NCI-H1694 (cell line): ENCODE results near the gene ACSL5.
"Not testable (repeated sequence)": the region's sequence is repeated elsewhere in the genome, so short reads cannot be mapped to it uniquely, and the experiment has no call there.

Experiments used
- DNase-seq: peaks from one replicate; lab custom pipeline; 2025; lab: John Stamatoyannopoulos, UW

Gene ACSL5

GRCh38 chr10:112374724-112375541 is 1.0 kb downstream of the ACSL5 start:
- no peak for DNase-seq

DNA sequence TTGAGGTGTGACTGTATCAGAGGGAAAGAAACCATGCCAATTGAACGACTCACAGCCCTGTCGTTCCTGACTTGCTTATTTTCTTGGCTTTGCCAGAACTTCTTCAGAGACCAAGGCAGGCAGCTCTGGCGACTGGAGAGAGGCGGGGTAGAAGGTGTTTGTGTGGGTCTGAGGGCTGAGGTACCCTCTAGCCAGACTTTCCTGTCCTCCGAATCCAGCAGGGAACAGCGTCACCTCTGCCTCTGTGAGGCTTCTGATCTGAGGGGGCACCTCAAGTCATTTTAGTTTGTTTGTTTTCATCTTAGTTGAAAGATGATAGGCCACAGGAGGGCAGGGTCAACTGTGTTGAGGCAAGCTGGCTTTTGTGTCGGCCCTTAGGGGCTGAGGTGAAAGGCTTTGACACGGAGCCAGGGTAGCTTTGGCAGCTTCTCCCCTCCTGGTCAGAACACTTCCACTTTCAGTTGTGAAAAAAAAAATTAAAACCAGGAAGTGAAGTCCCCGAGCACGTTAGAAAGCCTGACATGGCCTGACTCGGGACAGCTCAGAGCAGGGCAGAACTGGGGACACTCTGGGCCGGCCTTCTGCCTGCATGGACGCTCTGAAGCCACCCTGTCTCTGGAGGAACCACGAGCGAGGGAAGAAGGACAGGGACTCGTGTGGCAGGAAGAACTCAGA is 1.9 kb downstream of the ACSL5 start:
- no peak for DNase-seq

- DNase-seq = no peak
Measured at GRCh38 chr10:112376396-112376790, 2.5 kb downstream of the ACSL5 start.

GRCh38 chr10:112377116-112377515 is 3.2 kb downstream of the ACSL5 start:
- DNase-seq = not testable (repeated sequence)

DNA sequence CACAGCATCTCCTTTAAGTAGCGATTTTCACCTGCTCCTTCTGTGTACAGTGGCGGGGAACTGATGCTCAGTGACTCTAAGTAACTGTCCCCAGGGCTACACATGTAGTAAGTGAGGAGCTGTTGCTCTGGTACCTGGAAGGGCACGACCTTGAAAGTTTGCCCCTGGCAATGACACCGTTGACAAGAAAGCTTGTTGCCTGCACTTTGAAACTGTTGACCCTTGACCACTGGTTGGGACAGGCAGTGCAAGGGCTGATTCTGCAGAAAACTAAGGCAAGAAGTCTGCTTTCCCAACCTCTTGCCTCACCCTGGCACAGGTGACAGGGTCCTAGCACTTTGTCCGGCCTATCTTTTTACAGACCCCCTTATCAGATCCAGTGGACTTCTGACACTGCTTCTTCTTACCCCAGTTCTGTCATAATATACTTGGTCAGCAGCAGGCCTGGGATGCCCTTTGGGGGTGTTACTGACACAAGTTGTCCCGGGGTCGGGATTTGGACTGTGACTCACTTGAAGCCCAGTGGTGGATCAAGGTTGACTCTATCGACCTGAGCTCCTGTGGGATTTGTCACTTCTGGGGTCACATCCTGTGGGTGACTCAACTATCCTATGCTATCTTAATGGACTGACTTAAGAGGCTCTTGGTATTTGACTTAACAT is 5.8 kb downstream of the ACSL5 start:
- DNase-seq = no peak

DNA sequence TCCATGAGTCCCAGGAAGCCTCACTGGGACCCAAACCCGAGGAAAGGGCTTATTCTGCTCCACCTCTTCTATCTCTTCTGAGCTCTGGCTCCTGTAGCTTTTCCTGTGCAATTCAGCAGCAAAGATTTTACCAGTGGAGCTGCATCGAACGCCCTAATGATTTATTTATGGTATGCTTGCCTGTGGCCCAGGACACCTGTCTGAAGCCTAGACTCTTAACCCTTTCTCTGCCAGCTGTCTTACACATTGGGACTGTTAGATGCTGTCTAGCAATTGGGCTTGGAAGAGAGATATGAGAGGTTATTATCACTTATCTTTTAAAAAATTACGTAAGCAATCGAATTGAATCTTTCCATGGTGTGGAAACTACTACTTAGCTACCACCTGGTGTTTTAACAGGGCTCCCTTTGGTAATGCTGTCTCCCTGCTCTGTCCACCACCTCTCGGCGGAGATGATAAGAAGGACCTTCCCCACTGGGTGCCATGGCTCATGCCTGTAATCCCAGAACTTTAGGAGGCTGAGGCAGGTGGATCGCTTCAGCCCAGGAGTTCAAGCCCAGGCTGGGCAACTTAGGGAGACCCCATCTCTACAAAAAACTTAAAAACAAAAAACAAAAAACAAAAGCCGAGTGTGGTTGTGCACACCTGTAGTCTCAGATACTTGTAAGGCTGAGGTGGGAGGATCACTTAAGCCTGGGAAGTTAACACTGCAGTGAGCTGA is 8.8 kb downstream of the ACSL5 start:
- DNase-seq = no peak

- DNase-seq = no peak
Measured at GRCh38 chr10:112383325-112383724, 9.4 kb downstream of the ACSL5 start.

DNA sequence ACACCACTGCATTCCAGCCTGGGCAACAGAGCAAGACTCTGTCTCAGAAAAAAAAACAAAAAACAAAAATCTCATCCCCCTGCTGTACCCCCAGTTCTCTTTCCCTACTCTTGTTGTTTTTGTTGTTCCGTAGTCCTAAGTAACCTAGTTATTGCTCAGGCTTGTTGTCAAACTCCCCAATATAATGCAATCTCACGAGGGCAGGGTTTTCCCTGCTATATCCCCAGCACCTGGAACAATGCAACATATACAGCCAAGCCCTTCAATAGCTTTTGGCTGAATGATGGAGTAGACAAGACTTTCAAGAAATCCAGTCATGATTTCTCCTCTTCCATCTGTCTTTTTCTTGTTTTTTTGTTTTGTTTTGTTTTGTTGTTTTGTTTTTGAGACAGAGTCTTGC is 10.2 kb downstream of the ACSL5 start:
- DNase-seq = no peak

DNA sequence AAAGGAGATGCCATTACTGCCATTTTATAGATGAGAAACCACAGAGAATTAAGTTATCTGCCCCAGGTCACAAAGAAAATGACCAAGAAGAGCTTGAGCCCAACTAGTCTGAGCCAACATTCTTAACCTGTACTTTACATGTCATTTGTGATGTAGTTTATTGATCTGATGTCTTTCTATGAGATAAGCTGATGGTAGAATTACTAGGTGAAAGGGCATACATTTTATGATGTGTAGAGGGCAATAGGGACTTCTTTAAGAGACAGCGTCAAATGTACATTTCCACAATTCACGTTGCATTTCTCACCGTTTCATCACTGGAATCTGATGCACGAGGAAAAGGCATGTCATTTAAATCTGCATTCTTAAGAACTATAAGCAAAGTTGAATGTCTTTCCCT is 11.3 kb downstream of the ACSL5 start:
- DNase-seq = no peak

DNA sequence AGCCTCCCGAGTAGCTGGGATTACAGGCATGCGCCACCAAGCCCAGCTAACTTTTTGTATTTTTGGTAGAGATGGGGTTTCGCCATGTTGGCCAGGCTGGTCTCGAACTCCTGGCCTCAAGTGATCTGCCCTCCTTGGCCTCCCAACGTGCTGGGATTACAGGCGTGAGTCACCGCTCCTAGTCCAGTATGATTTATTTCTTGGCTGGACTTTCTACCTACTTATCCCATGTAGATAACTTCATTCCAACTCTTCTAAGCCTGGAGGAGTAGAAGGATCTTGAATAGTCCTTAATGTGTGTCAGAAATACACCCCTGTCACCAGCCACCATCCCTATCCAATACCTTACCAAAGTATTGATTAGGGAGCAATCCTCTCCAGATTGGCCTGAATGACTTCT is 14.1 kb downstream of the ACSL5 start:
- DNase-seq = not testable (repeated sequence)

DNA sequence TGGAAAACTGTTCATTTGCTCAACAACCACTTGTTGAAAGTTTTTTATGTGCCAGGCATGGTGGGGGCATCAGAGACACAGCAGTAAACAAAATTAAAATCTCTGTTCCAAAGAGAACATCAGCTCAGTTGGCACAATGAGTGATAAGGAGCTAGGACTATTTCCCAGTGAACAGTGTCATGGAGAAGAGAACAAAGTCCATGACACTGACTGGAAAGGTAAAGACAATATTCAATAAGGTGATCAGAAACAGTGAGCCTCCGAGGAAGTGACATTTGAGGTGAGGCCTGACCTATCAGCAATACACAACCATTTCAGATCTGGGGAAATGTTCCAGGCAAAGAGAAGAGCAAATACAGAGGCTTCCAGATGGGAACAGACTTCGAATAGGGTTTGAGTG is 14.6 kb downstream of the ACSL5 start:
- DNase-seq = no peak

GRCh38 chr10:112389271-112389822 is 15.4 kb downstream of the ACSL5 start:
- DNase-seq = no peak

DNA sequence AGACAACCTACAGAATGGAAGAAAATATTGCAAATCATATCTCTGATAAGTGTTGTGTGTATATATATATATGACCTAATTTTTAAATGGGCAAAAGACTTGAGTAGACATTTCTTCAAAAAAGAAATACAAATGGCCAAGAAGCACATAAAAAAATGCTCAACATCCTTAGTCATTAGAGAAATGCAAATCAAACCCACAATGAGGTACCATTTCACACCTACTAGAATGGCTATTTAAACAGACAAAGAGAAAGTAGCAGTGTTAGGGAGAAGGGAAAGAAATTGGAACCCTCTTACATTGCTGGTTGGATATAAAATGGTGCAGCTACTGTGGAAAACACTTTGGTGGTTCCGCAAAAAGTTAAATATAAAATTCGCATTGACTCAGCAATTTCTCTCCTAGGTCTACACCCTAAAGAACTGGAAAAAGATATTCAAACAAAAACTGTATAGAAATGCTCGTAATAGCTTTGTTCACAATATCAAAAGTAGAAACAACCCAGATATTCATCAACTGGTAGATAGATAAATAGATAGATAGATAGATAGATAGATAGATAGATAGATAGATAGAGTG is 16.3 kb downstream of the ACSL5 start:
- DNase-seq = no peak

DNA sequence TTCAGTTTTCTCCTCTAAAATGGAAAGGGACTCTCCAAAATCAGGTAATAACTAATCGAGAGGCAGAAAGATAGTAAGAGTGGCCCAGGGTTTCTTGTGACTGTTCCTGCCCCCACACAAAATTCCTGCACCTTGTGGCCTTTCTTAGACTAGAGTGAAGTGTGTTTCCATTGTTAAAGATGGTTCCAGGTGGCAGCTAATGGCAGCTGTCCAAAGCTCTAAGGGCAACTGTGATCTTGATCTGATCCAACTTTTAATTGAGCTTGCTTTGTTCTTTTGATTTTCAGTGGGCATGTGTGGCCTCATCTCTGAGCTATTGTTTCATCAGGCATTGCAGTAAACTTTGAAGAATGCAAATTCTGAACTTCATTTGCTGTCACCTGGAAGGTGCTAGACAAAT is 19.4 kb downstream of the ACSL5 start:
- DNase-seq = no peak

GRCh38 chr10:112393827-112394226 is 19.9 kb downstream of the ACSL5 start:
- DNase-seq = no peak

DNA sequence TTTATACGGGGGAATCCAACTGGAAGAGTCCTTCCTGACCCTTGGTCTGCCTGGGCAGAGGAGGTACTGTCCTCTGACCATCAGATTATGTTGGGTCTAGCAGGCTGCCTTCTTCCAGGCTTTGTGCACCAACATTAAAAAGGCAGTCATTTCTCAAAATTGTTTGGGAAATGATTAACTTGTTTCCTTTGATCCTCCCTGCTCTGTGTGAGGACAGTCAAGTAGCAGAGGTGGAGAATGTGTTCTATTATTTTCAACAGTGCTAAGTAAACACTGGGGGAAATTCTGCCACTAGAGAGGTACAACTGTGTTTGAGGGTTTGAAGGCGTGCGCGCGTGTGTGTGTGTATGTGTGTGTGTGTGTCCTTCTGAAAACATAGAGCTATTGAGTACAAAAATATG is 20.6 kb downstream of the ACSL5 start:
- no peak for DNase-seq

- DNase-seq = no peak
Measured at GRCh38 chr10:112395809-112396530, 22.1 kb downstream of the ACSL5 start.

GRCh38 chr10:112397592-112397991 is 23.7 kb downstream of the ACSL5 start:
- DNase-seq = no peak

DNA sequence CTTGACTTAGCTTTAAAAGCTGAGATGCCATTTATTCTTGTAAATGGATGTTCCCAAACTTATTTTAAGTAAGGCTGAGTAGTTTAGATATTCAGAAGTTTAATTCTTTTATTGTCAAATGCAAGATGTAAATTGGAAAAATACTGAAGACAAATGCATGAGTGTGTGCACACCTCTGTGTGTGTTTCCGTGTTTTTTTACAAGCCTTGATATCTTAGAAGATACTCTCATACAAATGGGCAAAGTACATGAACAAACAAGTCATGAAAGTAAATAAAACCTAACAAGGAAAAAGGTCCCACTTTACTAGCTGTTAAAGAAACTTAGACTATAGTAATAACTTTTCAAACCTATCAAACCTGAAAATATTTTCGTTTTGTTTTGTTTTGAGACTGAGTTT is 29.0 kb downstream of the ACSL5 start:
- no peak for DNase-seq

- no peak for DNase-seq
Measured at GRCh38 chr10:112404617-112405016, 30.7 kb downstream of the ACSL5 start.

- not testable (repeated sequence) for DNase-seq
Measured at GRCh38 chr10:112406806-112407205, 32.9 kb downstream of the ACSL5 start.
